ENCODE data around the gene ALDH2. TPM values are rescaled to one million over a fixed set of nuclear protein-coding genes. Genes with fewer than 3 reads are reported as not detected.

ALDH2 gene
- total and polyA plus RNA-seq, 2 experiments from 2014 or later = 130 to 164 TPM

GRCh38 chr12:111838353-111838752 lies 71.6 kb downstream of the ALDH2 start:
- Histone ChIP-seq H3K4me1 (ENCODE audit: low read depth) (peaks cover 9% of the 10 kb centered on the region), H3K36me3 (peaks cover 3% of the 10 kb centered on the region), H3K9me3 (ENCODE audit: low read depth) (no peaks in the 10 kb centered on the region), H3K27me3 (no peaks in the 10 kb centered on the region), H3K27ac (no peak overlapping the region), H3K4me3 (no peak overlapping the region)
- TF ChIP-seq, protein P1, sequence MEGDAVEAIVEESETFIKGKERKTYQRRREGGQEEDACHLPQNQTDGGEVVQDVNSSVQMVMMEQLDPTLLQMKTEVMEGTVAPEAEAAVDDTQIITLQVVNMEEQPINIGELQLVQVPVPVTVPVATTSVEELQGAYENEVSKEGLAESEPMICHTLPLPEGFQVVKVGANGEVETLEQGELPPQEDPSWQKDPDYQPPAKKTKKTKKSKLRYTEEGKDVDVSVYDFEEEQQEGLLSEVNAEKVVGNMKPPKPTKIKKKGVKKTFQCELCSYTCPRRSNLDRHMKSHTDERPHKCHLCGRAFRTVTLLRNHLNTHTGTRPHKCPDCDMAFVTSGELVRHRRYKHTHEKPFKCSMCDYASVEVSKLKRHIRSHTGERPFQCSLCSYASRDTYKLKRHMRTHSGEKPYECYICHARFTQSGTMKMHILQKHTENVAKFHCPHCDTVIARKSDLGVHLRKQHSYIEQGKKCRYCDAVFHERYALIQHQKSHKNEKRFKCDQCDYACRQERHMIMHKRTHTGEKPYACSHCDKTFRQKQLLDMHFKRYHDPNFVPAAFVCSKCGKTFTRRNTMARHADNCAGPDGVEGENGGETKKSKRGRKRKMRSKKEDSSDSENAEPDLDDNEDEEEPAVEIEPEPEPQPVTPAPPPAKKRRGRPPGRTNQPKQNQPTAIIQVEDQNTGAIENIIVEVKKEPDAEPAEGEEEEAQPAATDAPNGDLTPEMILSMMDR (IDR thresholded peaks at IDR 0.05; ENCODE audit: low read depth, low read length) = no peak
- DNase-seq (ENCODE audit: low read depth in 1 of 2, low spot score in 1 of 2) = no peak

DNA sequence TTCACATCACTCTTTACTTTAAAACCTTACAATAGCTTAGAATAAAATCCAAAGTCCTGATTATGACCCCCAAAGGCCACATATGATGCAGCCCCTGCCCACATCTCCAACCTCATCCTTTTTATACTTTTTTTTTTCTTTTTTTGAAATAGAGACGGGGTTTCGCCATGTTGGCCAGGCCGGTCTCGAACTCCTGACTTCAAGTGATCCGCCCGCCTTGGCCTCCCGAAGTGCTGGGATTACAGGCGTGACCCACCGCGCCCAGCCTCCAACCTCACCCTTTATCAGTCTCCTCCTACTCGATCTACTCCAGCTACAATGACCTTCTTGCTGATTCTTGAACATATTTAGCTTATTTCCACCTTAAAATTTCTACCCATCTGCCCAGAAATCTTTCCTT lies 74.1 kb downstream of the ALDH2 start:
- TF ChIP-seq, protein P1 (IDR thresholded peaks at IDR 0.05; ENCODE audit: low read depth, low read length) = no peak
- peak overlapping the region; percentile 84 for H3K4me3 ChIP-seq
- no peak for DNase-seq (ENCODE audit: low read depth in 1 of 2, low spot score in 1 of 2)
- peaks cover 16% of the 10 kb centered on the region for H3K4me1 ChIP-seq (ENCODE audit: low read depth)
- no peak overlapping the region for H3K27ac ChIP-seq
- no peaks in the 10 kb centered on the region for H3K27me3 ChIP-seq
- no peaks in the 10 kb centered on the region for H3K9me3 ChIP-seq (ENCODE audit: low read depth)
- peaks cover 3% of the 10 kb centered on the region for H3K36me3 ChIP-seq

DNA sequence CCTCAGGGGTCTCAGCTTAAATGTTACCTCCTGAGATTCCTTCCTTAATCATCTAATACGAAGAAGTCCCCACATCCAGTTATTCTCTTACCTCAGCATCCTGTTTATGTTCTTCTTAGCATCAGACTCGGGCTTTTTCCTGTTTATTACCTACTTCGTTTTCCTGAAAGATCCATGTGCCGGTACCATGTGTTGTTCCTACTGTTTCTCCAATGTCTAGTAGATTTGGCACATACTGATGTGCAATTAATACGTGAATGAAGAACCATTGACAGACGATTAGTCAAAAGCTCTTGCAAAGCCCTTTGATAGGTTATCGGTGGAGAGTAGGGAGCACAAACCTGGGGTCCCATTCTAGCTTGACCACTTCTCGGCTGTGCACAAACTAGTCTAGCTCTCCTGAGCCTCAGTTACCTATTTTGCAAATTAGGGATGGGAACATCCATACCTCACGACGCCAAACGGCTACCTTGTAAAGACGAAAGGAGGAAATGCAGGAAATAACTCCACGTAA lies 74.6 kb downstream of the ALDH2 start:
- peaks cover 16% of the 10 kb centered on the region for H3K4me1 ChIP-seq (ENCODE audit: low read depth)
- DNase-seq (ENCODE audit: low read depth in 1 of 2, low spot score in 1 of 2) = peak in 1 of 2 donors; percentile 14
- TF ChIP-seq, protein P1 (IDR thresholded peaks at IDR 0.05; ENCODE audit: low read depth, low read length) = no peak
- peak overlapping the region; percentile 84 for H3K4me3 ChIP-seq
- peak overlapping the region; percentile 99 for H3K27ac ChIP-seq
- no peaks in the 10 kb centered on the region for H3K27me3 ChIP-seq
- peaks cover 3% of the 10 kb centered on the region for H3K36me3 ChIP-seq
- H3K9me3 ChIP-seq (ENCODE audit: low read depth) = no peaks in the 10 kb centered on the region

GRCh38 chr12:111841750-111842555 lies 75.2 kb downstream of the ALDH2 start, which contains the start of gene MAPKAPK5:
Gene MAPKAPK5, plus strand, starts transcription at chr12:111842228. Its CDS starts 506 bp downstream, at chr12:111842734.
- Histone ChIP-seq H3K36me3 (peaks cover 3% of the 10 kb centered on the region), H3K4me1 (ENCODE audit: low read depth) (peaks cover 16% of the 10 kb centered on the region), H3K27ac (peak within 1 kb of the TSS; percentile 99), H3K9me3 (ENCODE audit: low read depth) (no peaks in the 10 kb centered on the region), H3K4me3 (peak within 1 kb of the TSS; percentile 84), H3K27me3 (no peaks in the 10 kb centered on the region)
- DNase-seq (ENCODE audit: low read depth in 1 of 2, low spot score in 1 of 2) = peak; percentile 96 to 98
- TF ChIP-seq, protein P1 (IDR thresholded peaks at IDR 0.05; ENCODE audit: low read depth, low read length) = no peak

- no peaks in the 10 kb centered on the region for H3K9me3 ChIP-seq (ENCODE audit: low read depth)
- H3K27ac ChIP-seq = peak overlapping the region; percentile 99
- peak; percentile 17 to 43 for DNase-seq (ENCODE audit: low read depth in 1 of 2, low spot score in 1 of 2)
- TF ChIP-seq, protein P1 (IDR thresholded peaks at IDR 0.05; ENCODE audit: low read depth, low read length) = no peak
- H3K4me1 ChIP-seq (ENCODE audit: low read depth) = peaks cover 16% of the 10 kb centered on the region
- no peaks in the 10 kb centered on the region for H3K27me3 ChIP-seq
- peak overlapping the region; percentile 84 for H3K4me3 ChIP-seq
- H3K36me3 ChIP-seq = peaks cover 3% of the 10 kb centered on the region
Observed at GRCh38 chr12:111842556-111843396, 76.0 kb downstream of the ALDH2 start.

Data from cardiac muscle cell (in vitro differentiated cells and primary cell).